Left renal cortex interstitium (tissue), 4 donors: ENCODE data around the gene AUTS2. TPM values are rescaled to one million over a fixed set of nuclear protein-coding genes. Genes with fewer than 3 reads are reported as not detected.

Source experiments
- DNase-seq, 4 donors: peaks; one replicate each; pipeline ENCODE4 v3.0.0-alpha.2; 2013; ENCODE audit warnings: low read depth in 4 of 4, low spot score in 2 of 4, missing footprints in 1 of 4
- polyA plus RNA-seq, 4 donors: library from polyadenylated mRNA; unstranded; fragments of 120-200 nt; gene quantifications; one replicate each; pipeline ENCODE4 v1.2.1, GENCODE V29; 2013; ENCODE audit not compliant: insufficient read length in 4 of 4

AUTS2 gene
- polyA plus RNA-seq, 4 donors = 56.5 to 144 (median 82.8) TPM

GRCh38 chr7:70761711-70762328 lies 1163.5 kb downstream of the AUTS2 start:
- no peak for DNase-seq

- no peak for DNase-seq
These were observed 1164.4 kb downstream of the AUTS2 start for GRCh38 chr7:70762696-70763095.

GRCh38 chr7:70763961-70764691 lies 1165.9 kb downstream of the AUTS2 start:
- DNase-seq = no peak

GRCh38 chr7:70764701-70765208 lies 1166.5 kb downstream of the AUTS2 start:
- no peak for DNase-seq

GRCh38 chr7:70765651-70766050 lies 1167.4 kb downstream of the AUTS2 start:
- no peak for DNase-seq

GRCh38 chr7:70766109-70766508 lies 1167.8 kb downstream of the AUTS2 start:
- no peak for DNase-seq

- no peak for DNase-seq
These were observed 1168.4 kb downstream of the AUTS2 start for GRCh38 chr7:70766694-70767093.

GRCh38 chr7:70770154-70770553 lies 1171.9 kb downstream of the AUTS2 start:
- DNase-seq = no peak

GRCh38 chr7:70771451-70771850 lies 1173.2 kb downstream of the AUTS2 start:
- no peak for DNase-seq

GRCh38 chr7:70772891-70773290 lies 1174.6 kb downstream of the AUTS2 start:
- DNase-seq = no peak

GRCh38 chr7:70773406-70773805 lies 1175.1 kb downstream of the AUTS2 start:
- DNase-seq = no peak

GRCh38 chr7:70774950-70775527 lies 1176.8 kb downstream of the AUTS2 start:
- DNase-seq = no peak

GRCh38 chr7:70775570-70776156 lies 1177.4 kb downstream of the AUTS2 start:
- DNase-seq = no peak

GRCh38 chr7:70776627-70777101 lies 1178.4 kb downstream of the AUTS2 start:
- no peak for DNase-seq

GRCh38 chr7:70777251-70777650 lies 1179.0 kb downstream of the AUTS2 start:
- no peak for DNase-seq

- DNase-seq = no peak
These were observed 1180.3 kb downstream of the AUTS2 start for GRCh38 chr7:70778585-70778984.

GRCh38 chr7:70779321-70779720 lies 1181.0 kb downstream of the AUTS2 start:
- no peak for DNase-seq

GRCh38 chr7:70781922-70782311 lies 1183.6 kb downstream of the AUTS2 start:
- no peak for DNase-seq

- DNase-seq = no peak
These were observed 1184.5 kb downstream of the AUTS2 start for GRCh38 chr7:70782796-70783195.

- DNase-seq = no peak
These were observed 1187.2 kb downstream of the AUTS2 start for GRCh38 chr7:70785427-70785826.

GRCh38 chr7:70786076-70786475 lies 1187.8 kb downstream of the AUTS2 start:
- DNase-seq = no peak
